HG03175 (cell line): ENCODE measurements around the gene IRF2BP1.
"Not testable (repeated sequence)": the region's sequence is repeated elsewhere in the genome, so short reads cannot be mapped to it uniquely, and the experiment has no call there.

ENCODE experiments used
- ATAC-seq: cut with Tn5 transposase; IDR thresholded peaks from one replicate; pipeline ENCODE4 v1.9.1; 2021; ENCODE audit warnings: mild to moderate bottlenecking, moderate library complexity; ENCODE audit not compliant: unreplicated experiment

The IRF2BP1 gene

DNA sequence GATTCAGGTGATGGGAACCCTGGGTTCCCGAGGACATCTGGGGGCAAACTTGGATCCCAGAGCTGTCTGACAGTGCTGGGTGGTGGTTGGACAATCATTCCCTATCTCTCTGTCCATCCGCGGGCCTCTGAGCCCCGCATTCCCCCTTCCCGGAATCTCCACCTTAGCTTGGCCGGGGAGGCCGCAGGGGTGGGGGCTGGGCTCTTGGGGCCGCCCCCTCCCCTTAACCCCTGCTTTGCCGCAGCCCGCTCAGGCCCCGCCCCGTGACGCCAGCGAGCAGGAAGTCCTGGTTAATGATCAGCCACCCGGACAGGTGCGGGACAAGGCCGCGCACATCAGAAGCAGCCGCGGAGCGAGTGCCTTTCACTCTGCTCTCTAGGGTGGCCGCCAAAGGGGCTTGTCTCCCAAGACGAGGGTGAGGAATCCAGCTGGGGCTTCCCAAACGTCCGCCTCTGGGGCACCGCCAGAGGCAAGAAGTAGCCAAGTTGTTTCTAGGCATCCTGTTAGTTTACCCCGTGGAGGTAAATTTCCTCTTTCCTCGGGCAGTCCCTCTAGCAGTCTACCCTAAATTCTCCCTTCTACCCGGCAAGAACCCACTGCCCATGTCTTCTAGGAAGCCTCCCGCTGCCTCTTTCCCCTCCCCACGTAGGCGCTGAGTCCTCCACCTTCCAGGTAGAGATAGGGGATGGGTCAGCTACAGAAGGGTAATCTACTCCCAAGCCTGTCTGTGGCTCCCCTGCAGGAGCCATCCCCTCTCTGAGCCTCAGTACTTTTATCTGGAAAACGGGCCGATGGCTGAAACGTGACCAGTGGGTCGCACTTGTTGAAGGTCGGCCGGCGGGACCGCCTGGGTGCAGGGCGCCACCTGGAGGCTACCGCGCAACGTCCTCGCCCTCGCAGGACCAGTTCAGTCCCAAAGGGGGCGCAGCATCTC, 3.0 kb downstream of the IRF2BP1 start:
- no peak for ATAC-seq

- no peak for ATAC-seq
Measured at GRCh38 chr19:45881909-45882528, 3.9 kb downstream of the IRF2BP1 start.

DNA sequence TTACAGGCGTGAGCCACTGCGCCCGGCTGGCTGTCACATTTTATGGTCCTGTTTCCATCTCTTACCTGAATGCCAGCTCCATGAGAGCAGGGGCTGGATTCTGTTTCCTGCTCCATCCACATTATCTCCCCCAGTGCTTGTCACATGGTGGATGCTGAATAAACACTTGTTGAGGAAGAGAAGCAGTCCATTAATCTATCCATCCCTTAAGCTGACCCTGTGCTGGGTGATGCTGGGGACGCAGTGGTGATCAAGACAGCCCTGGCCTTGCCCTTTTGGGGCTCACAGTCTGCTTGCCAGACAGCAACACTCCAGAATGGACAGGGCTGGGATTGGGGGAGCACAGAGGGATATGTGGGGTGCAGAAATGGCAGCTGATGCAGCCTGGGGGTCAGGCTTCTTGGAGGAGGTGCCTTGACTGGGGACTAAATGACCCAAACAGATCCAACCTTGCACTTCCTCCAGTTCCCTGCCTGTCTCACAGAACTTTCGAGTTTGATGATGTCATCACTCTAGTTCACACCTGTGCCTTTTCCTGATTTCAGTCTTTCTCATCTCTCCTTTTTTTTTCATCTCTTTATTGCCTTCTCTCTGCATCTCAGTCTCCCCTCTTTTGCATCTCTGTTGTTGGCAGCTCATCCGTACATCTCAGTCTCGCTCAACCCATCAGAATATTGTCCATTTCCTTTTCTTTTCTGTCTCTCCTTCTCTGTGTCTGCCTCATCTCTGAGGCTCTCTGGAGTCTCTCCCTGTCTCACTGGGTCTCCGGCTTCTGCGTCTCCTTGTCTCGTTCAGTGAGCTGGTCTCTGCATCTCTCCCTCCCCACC, 4.6 kb downstream of the IRF2BP1 start:
- no peak for ATAC-seq

DNA sequence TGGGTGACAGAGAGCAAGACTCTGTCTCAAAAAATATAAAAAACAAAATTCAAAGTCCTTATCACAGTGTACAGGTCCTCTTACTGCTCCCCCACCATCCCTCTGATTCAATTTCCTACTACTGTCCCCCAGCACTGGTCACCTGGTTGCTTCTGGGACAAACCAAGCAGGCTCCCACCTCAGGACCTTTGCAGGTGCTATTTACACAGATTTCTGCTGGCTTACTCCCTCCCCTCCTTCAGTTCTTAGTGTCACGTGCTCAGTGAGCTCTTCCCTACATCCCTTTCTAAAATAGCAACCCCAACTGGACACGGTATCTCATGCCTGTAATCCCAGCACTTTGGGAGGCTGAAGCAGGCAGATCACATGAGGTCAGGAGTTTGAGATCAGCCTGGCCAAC, 6.0 kb downstream of the IRF2BP1 start:
- no peak for ATAC-seq

- no peak for ATAC-seq
Measured at GRCh38 chr19:45879055-45879454, 6.9 kb downstream of the IRF2BP1 start.

GRCh38 chr19:45878043-45878794, 7.7 kb downstream of the IRF2BP1 start:
- ATAC-seq, result no peak

DNA sequence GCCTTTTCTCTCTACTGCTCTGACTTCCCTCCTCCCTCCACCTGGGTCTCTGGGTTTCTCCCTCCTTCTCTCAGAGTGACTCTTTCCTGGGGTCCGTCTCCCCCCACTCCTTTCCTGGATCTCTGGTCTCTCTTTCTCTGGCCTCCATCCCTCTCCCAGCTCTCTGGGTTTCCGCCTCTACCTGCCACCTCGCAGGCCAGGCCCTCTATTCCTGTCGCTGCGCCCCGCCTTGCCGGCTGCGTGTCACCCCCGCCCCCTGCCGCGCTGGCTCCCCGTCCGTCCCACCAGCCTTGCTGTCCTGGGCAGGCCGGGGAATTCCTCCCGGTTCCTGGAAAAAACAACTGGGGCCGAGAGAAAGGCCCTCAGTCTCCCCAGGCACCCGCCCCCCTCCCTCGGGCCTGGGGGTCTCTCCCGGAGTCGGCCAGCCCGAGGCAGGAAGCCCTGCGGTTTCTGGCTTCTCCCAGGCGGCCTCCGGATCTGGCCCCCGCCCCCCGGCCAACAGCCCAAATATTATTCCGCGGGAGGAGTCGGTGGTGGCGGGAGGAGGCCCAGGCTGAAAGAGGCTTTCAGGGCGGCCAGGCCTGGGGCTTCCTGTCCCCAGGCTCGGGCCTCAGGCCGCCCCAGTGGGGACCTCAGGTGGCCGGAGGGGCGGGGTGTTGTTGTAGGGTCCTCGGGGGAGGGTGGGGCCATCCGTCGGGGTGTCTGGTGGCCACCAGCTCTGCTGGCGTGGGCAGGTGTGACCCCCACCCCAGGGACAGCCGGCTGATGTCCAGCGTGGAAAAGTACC, 9.3 kb downstream of the IRF2BP1 start:
- no peak for ATAC-seq

DNA sequence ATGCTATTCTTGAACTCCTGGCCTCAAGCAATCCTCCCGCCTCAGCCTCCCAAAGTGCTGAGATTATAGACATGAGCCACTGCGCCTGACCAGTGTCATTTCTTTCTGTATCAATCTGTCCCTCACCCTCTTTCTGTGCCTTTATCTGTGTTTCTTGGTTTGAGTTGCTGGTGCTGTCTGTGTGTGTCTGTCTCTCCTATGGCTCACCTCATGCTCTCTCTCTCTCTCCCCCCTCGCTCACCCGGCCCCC, 9.9 kb downstream of the IRF2BP1 start:
- ATAC-seq, result no peak

GRCh38 chr19:45874620-45874966, 11.3 kb downstream of the IRF2BP1 start:
- no peak for ATAC-seq

DNA sequence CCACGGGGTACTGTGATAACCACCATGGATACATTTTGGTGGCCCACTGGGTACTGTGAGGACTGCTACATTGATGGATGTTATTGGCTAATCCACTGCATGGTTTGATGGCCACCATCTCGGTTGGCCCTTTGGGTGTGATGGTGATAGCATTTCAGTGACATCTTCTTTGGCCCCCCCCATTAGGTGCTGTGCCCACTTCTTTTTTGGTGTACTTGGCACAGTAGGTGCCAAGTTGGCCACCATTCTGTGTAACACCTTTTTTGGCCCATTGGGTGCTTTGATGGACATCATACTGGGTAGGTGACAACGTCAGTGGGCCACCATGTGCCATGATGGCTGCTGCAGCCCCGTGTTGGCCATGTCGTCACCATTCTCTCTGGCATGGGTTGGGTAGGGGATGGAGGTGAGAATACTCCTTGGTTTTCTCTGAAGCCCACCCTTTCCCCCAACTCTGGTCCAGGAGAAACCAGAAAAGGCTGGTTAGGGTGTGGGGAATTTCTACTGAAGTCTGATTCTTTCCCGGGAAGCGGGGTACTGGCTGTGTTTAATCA, 12.6 kb downstream of the IRF2BP1 start:
- no peak for ATAC-seq

DNA sequence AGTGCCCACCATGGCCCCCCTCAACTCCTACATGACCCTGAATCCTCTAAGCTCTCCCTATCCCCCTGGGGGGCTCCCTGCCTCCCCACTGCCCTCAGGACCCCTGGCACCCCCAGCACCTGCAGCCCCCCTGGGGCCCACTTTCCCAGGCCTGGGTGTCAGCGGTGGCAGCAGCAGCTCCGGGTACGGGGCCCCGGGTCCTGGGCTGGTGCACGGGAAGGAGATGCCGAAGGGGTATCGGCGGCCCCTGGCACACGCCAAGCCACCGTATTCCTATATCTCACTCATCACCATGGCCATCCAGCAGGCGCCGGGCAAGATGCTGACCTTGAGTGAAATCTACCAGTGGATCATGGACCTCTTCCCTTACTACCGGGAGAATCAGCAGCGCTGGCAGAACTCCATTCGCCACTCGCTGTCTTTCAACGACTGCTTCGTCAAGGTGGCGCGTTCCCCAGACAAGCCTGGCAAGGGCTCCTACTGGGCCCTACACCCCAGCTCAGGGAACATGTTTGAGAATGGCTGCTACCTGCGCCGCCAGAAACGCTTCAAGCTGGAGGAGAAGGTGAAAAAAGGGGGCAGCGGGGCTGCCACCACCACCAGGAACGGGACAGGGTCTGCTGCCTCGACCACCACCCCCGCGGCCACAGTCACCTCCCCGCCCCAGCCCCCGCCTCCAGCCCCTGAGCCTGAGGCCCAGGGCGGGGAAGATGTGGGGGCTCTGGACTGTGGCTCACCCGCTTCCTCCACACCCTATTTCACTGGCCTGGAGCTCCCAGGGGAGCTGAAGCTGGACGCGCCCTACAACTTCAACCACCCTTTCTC, 13.6 kb downstream of the IRF2BP1 start:
- ATAC-seq, result no peak

- ATAC-seq, result no peak
Measured at GRCh38 chr19:45870798-45871197, 15.1 kb downstream of the IRF2BP1 start.

GRCh38 chr19:45867241-45867640, 18.7 kb downstream of the IRF2BP1 start:
- ATAC-seq, result not testable (repeated sequence)

DNA sequence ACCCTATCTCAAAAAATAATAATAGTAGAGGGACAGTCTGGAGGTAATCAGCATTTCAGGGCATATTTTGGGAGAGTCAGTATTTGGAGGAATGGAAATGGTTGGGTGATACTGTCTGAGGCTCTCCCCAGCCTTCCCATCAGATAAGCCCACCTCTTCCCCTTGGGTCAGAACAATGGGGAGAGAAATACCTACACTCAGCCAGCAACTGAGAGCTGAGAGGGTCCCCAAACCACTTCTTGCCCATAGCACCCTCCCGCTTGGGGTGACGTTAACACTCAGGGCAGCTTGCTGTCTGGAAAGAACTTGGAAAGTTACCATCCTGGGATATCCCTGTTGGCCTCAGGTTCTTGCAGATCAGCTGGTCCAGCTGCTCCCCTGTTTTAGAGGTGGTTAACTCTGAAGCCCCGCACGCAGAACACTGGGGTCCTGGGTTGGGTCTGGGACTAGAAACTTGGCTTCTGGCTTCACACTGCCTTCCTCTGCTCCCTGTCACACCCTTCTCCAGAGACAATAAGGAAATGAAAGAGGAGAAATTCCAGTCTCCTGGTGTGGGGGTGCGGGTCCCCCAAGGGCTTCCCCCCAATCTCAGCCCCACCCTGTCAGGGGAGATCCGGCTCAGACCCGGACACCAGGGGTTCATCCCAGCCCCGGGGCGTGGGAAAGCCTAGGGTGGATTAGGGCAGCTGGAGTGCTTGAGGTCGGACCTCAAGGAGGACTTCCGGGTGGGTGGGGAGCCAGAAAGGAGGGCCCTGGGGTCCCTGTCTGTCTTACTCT, 19.4 kb downstream of the IRF2BP1 start:
- no peak for ATAC-seq

DNA sequence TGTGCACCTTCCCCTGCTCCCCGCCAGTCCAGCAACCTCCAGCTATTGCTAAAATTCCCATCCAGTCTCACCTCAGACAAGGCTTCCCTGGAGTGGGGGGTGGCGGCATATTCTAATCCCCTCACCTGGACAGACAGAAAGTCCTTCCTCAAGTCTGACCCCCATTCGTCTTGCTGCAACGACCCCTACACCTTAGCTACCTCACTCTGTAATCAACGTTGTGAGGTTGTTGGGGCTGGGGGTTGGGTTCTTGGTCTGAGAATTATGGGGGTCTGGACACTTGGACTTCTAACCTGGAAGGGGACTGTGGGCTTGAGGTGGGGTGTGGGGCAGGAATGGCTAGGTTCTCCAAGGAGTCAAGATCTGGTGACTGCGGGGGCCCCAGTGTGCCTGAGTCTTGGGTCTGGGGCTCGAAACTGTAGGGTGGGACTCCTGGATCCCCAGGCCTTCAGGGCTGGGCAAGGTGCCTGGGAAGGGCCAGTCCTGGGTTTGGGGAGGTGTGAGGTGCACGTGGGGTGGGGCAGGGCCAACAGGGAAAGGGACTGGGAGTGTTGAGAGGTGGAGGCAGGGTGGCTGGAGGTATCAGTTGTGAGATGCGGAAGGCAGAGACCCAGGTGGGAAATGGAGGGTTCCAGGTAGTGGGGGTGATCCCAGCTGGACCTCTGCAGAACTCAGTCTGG, 20.5 kb downstream of the IRF2BP1 start:
- ATAC-seq, result no peak

DNA sequence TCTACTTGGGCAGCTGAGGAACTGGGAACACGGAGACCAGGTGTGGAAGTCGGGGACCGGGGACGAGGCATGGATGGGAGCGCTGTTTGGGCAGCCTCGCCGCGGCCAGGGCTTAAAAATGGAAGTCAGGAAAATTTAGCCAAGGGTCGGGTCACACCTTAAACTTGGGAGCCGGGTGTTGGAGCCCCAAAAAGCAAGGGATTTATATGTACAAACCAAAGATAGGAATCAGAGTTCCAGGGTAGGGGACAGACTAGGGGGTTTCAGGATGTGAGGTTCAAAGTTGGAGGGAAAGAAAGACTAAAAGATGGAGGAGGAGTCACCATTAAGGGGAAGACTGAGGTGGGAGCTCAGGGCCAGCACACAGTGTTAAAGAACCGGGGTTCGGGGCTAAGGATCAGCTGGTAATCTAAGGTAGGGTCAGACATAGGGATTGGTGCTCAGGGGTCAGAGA, 21.3 kb downstream of the IRF2BP1 start:
- no peak for ATAC-seq

DNA sequence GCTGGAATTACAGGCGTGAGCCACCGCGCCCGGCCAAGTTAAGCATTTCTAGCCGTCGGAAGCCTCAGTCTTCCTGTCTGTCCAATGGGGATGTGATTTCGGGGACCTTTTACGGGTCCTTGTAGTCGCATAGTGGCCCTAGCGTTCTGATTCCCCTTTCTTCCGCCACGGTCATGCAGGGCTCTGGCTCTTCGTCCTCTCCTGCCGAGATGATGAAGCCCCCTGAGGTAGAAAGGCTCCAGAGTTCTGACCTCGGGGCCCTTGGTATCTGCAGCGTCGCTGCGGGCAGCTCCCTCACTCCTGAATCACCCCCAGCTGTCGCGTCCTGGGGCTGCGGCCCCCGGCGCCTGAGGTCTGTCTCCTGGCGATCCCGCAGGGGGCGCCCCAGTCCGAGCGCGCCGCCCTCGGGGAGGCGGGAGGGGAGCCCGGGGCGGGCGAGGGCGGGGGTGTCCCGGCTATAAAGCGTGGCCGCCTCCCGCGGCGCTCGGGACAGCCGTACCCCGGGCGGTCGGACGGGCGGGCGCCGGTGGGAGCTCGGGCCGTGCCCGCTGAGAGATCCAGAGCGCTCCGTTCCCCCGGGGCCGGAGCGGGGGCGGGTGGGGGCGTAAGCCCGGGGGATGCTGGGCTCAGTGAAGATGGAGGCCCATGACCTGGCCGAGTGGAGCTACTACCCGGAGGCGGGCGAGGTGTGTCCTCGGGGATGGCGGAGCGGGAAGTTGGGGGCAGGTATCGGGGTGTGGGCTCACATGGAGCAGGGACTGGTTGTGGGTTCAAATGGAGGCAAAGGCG, 21.9 kb downstream of the IRF2BP1 start, which contains the start of gene FOXA3:
Gene FOXA3 (plus strand): TSS at position 487 of the 789 bp plus-strand sequence. CDS start 131 bp downstream, at position 618.
- no peak for ATAC-seq
